WTC11 (cell line): ENCODE measurements around the gene GSTA3.

ENCODE experiments used
- ATF2 ChIP-seq: sonication (generic); formaldehyde crosslinking; IDR thresholded peaks from 2 replicates; pipeline ENCODE4 v1.8.1; 2022; ENCODE audit warnings: low read depth, missing genetic modification reagents, borderline replicate concordance
- CTCF ChIP-seq: fragments of 200-600 bp; IDR thresholded peaks from 2 replicates; pipeline ENCODE4 v1.8.0; 2022; ENCODE audit warnings: antibody characterized with exemption
- IRF2 ChIP-seq: sonication (generic); formaldehyde crosslinking; IDR thresholded peaks from 2 replicates; pipeline ENCODE4 v1.8.0; 2022; ENCODE audit warnings: low read depth, missing genetic modification reagents, borderline replicate concordance
- NR2C2 ChIP-seq: sonication (generic); formaldehyde crosslinking; IDR thresholded peaks from 2 replicates; pipeline ENCODE4 v1.8.0; 2022; ENCODE audit warnings: mild to moderate bottlenecking, missing genetic modification reagents

DNA sequence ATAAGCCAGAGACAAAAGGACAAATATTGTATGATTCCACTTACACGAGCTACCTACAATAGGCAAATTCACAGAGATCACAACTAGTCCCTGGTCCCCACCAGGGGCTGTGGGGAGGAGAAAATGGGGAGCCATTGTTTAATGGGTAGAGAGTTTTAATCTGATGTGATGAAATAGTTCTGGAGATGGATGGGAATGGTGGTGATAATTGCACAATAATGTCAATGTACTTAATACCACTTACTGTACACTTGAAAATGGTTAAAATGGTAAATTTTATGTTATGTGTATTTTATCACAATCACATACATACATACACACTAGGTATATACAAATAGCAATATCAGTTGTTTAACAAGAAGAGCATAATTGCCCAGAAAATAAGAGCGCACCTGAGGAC lies 24.3 kb upstream of the GSTA3 start:
- TF ChIP-seq NR2C2 (no peak), CTCF (no peak), ATF2 (no peak), IRF2 (CRISPR knock-in tag) (no peak)
